Measurements from ENCODE around the gene VSTM2L.

GRCh38 chr20:37871751-37872150 is 31.2 kb upstream of the VSTM2L start:
- TF ChIP-seq CTCF (IDR thresholded peaks at IDR 0.05; ENCODE audit: low read length), result no peak
- TF ChIP-seq EZH2 (IDR thresholded peaks at IDR 0.05; ENCODE audit: borderline replicate concordance, low read length), result no peak

Data from OCI-LY1 (cell line).